H9 (cell line): ENCODE results near the gene DAB1. TPM values are rescaled to one million over a fixed set of nuclear protein-coding genes. Genes with fewer than 3 reads are reported as not detected.

Experiments
- DNase-seq: peaks from one replicate; pipeline ENCODE4 v3.0.0-alpha.2; 2017
- H2AFZ ChIP-seq: one replicate; pipeline ENCODE4 v1.6.1; 2013; ENCODE audit warnings: mild to moderate bottlenecking, low read length, control low read depth, moderate library complexity
- H2AK5ac ChIP-seq: 2 replicates; pipeline ENCODE4 v1.6.1; 2013; ENCODE audit warnings: low read length, control low read depth, mixed read lengths; ENCODE audit not compliant: insufficient read length
- H2BK120ac ChIP-seq: one replicate; pipeline ENCODE4 v1.6.1; 2013; ENCODE audit warnings: low read depth, mild to moderate bottlenecking, low read length, control low read depth, inconsistent platforms; ENCODE audit not compliant: poor library complexity, severe bottlenecking
- H2BK12ac ChIP-seq: 2 replicates; pipeline ENCODE4 v1.6.1; 2013; ENCODE audit warnings: low read length, control low read depth, mixed read lengths, low read depth; ENCODE audit not compliant: insufficient read length
- H2BK15ac ChIP-seq: 2 replicates; pipeline ENCODE4 v1.6.1; 2013; ENCODE audit warnings: low read depth, low read length, control low read depth
- H2BK20ac ChIP-seq: one replicate; pipeline ENCODE4 v1.6.1; 2013; ENCODE audit warnings: low read depth, mild to moderate bottlenecking, low read length, control low read depth, inconsistent platforms; ENCODE audit not compliant: poor library complexity, severe bottlenecking
- H2BK5ac ChIP-seq: 2 replicates; pipeline ENCODE4 v1.6.1; 2013; ENCODE audit warnings: low read length, control low read depth, mixed read lengths; ENCODE audit not compliant: insufficient read length
- H3K14ac ChIP-seq: 2 replicates; pipeline ENCODE4 v1.6.1; 2013; ENCODE audit warnings: low read length, control low read depth; ENCODE audit not compliant: insufficient read depth
- H3K18ac ChIP-seq: 2 replicates; pipeline ENCODE4 v1.6.1; 2013; ENCODE audit warnings: low read depth, mild to moderate bottlenecking, mixed read lengths, low read length, control low read depth; ENCODE audit not compliant: insufficient read length
- H3K23ac ChIP-seq: 2 replicates; pipeline ENCODE4 v1.6.1; 2013; ENCODE audit warnings: low read length, control low read depth, mixed read lengths, low read depth; ENCODE audit not compliant: insufficient read length
- H3K23me2 ChIP-seq: 2 replicates; pipeline ENCODE4 v1.6.1; 2013; ENCODE audit warnings: low read depth, mild to moderate bottlenecking, mixed read lengths, low read length, control low read depth; ENCODE audit not compliant: insufficient read length, poor library complexity, severe bottlenecking
- H3K27ac ChIP-seq: 2 replicates; pipeline ENCODE4 v1.5.1; 2013; ENCODE audit warnings: low read length, control low read depth, mixed read lengths, low read depth; ENCODE audit not compliant: insufficient read length
- H3K27me3 ChIP-seq: 2 replicates; pipeline ENCODE4 v1.6.1; 2013; ENCODE audit warnings: low read length, control low read depth, inconsistent platforms; ENCODE audit not compliant: insufficient read depth
- H3K4ac ChIP-seq: 2 replicates; pipeline ENCODE4 v1.6.1; 2013; ENCODE audit warnings: low read depth, mild to moderate bottlenecking, control low read depth, inconsistent platforms, low read length, moderate library complexity
- H3K4me1 ChIP-seq: 2 replicates; pipeline ENCODE4 v1.6.1; 2013; ENCODE audit warnings: low read length, control low read depth, inconsistent platforms; ENCODE audit not compliant: insufficient read depth
- H3K4me2 ChIP-seq: 2 replicates; pipeline ENCODE4 v1.6.1; 2013; ENCODE audit warnings: low read length, control low read depth, mixed read lengths; ENCODE audit not compliant: insufficient read length, insufficient read depth
- H3K56ac ChIP-seq: 2 replicates; pipeline ENCODE4 v1.6.1; 2013; ENCODE audit warnings: low read depth, mild to moderate bottlenecking, mixed read lengths, low read length, control low read depth; ENCODE audit not compliant: insufficient read length
- H3K79me1 ChIP-seq: 2 replicates; pipeline ENCODE4 v1.6.1; 2013; ENCODE audit warnings: low read depth, mild to moderate bottlenecking, moderate library complexity, low read length, control low read depth, inconsistent platforms; ENCODE audit not compliant: insufficient read depth, poor library complexity, severe bottlenecking
- H3K79me2 ChIP-seq: 2 replicates; pipeline ENCODE4 v1.6.1; 2013; ENCODE audit warnings: low read length, control low read depth, inconsistent platforms; ENCODE audit not compliant: insufficient read depth
- H3K9ac ChIP-seq: 2 replicates; pipeline ENCODE4 v1.6.1; 2013; ENCODE audit warnings: low read length, control low read depth, mixed read lengths; ENCODE audit not compliant: insufficient read length; ENCODE audit errors: extremely low read depth
- H3K9me3 ChIP-seq: one replicate; pipeline ENCODE4 v1.6.1; 2013; ENCODE audit warnings: low read depth, low read length, inconsistent platforms; ENCODE audit not compliant: control insufficient read depth
- H3T11ph ChIP-seq: one replicate; pipeline ENCODE4 v1.6.1; 2013; ENCODE audit warnings: mild to moderate bottlenecking, low read length, control low read depth, inconsistent platforms
- H4K20me1 ChIP-seq: one replicate; pipeline ENCODE4 v1.6.1; 2013; ENCODE audit not compliant: control insufficient read depth, insufficient read length, insufficient read depth
- H4K5ac ChIP-seq: 2 replicates; pipeline ENCODE4 v1.6.1; 2013; ENCODE audit warnings: low read depth, mild to moderate bottlenecking, mixed read lengths, low read length, control low read depth; ENCODE audit not compliant: insufficient read length
- H4K8ac ChIP-seq: replicated peaks from 2 replicates; pipeline ENCODE4 v1.6.1; 2013; ENCODE audit warnings: low read length, control low read depth, mixed read lengths, low read depth; ENCODE audit not compliant: insufficient read length
- H4K91ac ChIP-seq: 2 replicates; pipeline ENCODE4 v1.6.1; 2013; ENCODE audit warnings: low read depth, mild to moderate bottlenecking, moderate library complexity, mixed read lengths, low read length, control low read depth; ENCODE audit not compliant: insufficient read length
- H3K27ac Mint-ChIP-seq, 3 experiments: 2 replicates in 2 of 3; 3 replicates in 1 of 3; pipeline ENCODE4 v1.8.0; 2020 to 2021; ENCODE audit warnings: mixed read lengths in 3 of 3, mild to moderate bottlenecking in 1 of 3, moderate library complexity in 1 of 3
- H3K27me3 Mint-ChIP-seq: 2 replicates; pipeline ENCODE4 v1.8.0; 2021; ENCODE audit warnings: low read depth, mild to moderate bottlenecking, moderate library complexity, mixed read lengths
- H3K36me3 Mint-ChIP-seq, 3 experiments: 2 replicates in 2 of 3; 3 replicates in 1 of 3; pipeline ENCODE4 v1.8.0; 2020 to 2021; ENCODE audit warnings: low read depth in 3 of 3, mixed read lengths in 3 of 3; ENCODE audit not compliant: insufficient read depth in 1 of 3
- H3K4me1 Mint-ChIP-seq, 2 experiments: 2 replicates each; pipeline ENCODE4 v1.8.0; 2020; ENCODE audit warnings: mixed read lengths in 2 of 2
- H3K4me3 Mint-ChIP-seq, 2 experiments: 2 replicates in 1 of 2; 3 replicates in 1 of 2; pipeline ENCODE4 v1.8.0; 2020 to 2021; ENCODE audit warnings: mild to moderate bottlenecking in 2 of 2, mixed read lengths in 2 of 2, moderate library complexity in 1 of 2
- H3K9me3 Mint-ChIP-seq, 2 experiments: 2 replicates in 1 of 2; 3 replicates in 1 of 2; pipeline ENCODE4 v1.8.0; 2020; ENCODE audit warnings: mild to moderate bottlenecking in 2 of 2, mixed read lengths in 2 of 2, moderate library complexity in 1 of 2
- CTCF ChIP-seq: fragments of 200-600 bp; sonication (generic); conservative IDR thresholded peaks from 3 replicates; pipeline ENCODE4 v1.8.0; 2021; ENCODE audit warnings: antibody characterized with exemption, mild to moderate bottlenecking
- WGBS: extraction: QIAGEN DNeasy Blood & Tissue Kit; methylation state at CpG from one replicate; pipeline ENCODE4 v1.1.7; 2013; ENCODE audit warnings: missing lambda C conversion rate, low lambda C conversion rate, mixed read lengths; ENCODE audit not compliant: insufficient read length; ENCODE audit errors: extremely low coverage; 5-methylcytosine and 5-hydroxymethylcytosine counted together
- total RNA-seq: library from RNA; stranded (reverse); gene quantifications from 2 replicates; pipeline ENCODE4 v1.2.1, GENCODE V29; 2021

DAB1 gene
- total RNA-seq, 1 experiment from 2014 or later = 9.3 TPM

DNA sequence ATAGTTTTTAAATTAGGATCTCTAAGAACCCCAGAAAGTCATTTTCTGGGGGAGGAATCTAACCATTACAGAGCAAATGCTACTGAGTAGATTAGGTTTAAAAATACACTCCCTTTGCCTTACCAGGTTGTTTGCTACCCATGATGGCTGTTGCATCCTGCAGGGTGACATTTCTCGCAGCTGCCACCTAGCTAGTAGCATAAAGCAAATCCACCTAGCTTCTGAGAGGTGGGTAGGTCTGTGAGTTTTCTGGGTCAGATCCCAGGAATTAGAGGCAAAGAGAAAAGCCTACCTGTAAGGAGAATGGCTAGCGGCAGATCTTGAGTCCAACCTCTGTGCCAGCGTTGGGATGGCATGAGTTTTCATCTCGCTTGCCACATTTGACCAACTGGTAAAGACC lies 95.9 kb downstream of the DAB1 start:
- H2BK5ac ChIP-seq = no peak overlapping the region

More for the DNA sequence above, 95.9 kb downstream of the DAB1 start:
- Histone ChIP-seq H3K27me3 (no peaks in the 10 kb centered on the region), H3K9ac (no peak overlapping the region), H2BK20ac (no peak overlapping the region), H3K4me2 (no peak overlapping the region), H3K27ac (no peak overlapping the region), H4K91ac (no peak overlapping the region), H4K8ac (no peak overlapping the region), H3K14ac (no peak overlapping the region), H3K23me2 (no peaks in the 10 kb centered on the region), H3K23ac (no peak overlapping the region), H2BK120ac (no peak overlapping the region), H3K79me1 (no peaks in the 10 kb centered on the region), H3K56ac (no peak overlapping the region), H3K4ac (no peak overlapping the region), H3T11ph (no peak overlapping the region), H2BK12ac (no peak overlapping the region), H4K5ac (no peak overlapping the region), H3K18ac (no peak overlapping the region), H2AFZ (no peak overlapping the region), H3K9me3 (no peaks in the 10 kb centered on the region), H3K4me1 (no peaks in the 10 kb centered on the region; the same call in 1 of the 2 replicates), H4K20me1 (no peaks in the 10 kb centered on the region), H3K79me2 (no peaks in the 10 kb centered on the region), H2BK15ac (no peak overlapping the region), H2AK5ac (no peak overlapping the region)
- TF ChIP-seq CTCF = no peak
- no CpG with 5 or more reads among the region's 4 CpGs for WGBS
- Mint-ChIP-seq H3K27me3 (no peaks in the 10 kb centered on the region; the same call in 1 of the 2 replicates), H3K27ac (no peak overlapping the region), H3K4me1 (peaks cover 5 to 20% of the 10 kb centered on the region in 2 experiments), H3K4me3 (no peak overlapping the region), H3K36me3 (no peaks in the 10 kb centered on the region), H3K9me3 (no peaks in the 10 kb centered on the region)
- DNase-seq = no peak
